ENCODE measurements around the gene UCK2.

The UCK2 gene

DNA sequence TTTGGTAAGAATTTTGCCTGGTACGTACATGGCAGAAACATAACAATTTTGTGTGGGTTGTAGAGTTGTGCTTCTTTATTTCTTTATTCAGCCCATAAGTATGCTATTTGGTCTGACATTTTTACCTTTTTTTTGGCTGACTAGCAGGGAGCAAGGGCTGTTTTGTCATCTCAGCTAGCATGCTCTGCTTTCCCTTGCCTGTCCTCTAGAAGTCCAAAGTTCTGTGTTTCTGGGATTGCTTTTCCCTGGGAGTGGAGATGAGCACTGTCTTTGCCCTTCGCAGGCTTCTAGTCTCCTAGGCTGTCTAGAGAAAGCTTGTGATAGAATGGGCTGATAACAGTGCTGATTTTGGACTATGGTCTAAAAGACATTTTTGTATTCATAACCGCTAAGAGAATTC, 7.5 kb downstream of the UCK2 start:
- DNase-seq = no peak

DNA sequence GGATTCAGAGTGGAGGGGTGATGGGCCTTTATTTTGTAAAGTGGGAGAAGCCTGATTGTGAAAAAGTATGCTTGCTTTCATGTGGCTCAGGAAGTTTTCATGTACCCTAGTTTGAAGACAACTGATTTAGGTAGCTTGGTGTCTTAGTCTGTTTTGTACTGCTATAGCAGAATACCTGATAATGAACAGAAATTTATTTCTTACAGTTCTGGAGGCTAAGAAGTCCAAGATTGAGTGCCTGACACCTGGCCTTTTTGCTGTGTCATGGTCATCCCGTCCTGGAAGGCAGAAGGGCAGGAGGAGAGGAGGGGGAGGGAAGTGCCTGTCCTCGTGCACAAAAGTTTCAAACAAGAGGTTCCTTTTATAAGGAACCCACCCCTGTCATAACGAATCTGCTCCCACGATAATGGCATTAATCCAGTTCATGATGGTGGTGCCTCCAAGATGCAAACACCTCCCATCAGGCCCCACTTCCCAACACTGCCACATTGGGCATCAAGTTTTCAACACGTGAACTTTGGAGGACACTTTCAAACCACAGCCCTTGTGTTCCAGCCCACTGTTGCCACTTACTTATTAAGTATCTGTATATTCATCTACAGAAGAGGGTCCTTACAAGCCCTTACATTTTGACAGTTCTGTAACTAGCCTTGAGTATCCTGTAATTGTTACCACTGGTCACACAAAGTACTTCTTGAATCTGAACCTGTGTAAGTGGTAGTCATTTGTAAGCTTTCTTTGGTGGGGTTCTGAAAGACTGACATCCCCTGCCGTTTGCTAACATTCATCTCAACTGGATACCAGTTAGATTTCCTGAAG, 9.5 kb downstream of the UCK2 start:
- no peak for DNase-seq

DNA sequence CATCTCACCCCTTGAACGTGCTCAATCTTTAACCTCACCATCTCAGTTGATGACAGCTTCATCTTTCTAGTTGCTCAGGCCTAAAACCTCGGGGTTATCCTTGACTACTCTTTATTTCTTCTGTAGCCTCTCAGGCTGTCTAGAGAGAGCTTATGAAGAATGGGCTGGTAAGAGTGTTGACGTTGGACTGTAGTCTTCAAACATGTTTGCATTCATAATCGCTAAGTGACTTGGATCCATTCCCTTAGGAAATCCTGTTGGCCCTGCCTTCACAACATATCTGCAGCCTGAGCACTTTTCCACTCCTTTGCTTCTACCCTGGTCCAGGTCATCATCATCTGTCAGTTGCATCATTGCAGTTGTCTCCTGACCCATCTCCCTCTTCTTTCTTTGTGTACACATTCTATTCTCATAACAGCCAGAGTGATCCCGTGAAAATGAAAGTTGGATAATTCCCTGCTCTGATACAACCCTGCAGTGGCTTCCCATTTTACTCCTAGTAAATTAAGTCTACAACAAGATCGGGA, 10.5 kb downstream of the UCK2 start:
- no peak for DNase-seq

DNA sequence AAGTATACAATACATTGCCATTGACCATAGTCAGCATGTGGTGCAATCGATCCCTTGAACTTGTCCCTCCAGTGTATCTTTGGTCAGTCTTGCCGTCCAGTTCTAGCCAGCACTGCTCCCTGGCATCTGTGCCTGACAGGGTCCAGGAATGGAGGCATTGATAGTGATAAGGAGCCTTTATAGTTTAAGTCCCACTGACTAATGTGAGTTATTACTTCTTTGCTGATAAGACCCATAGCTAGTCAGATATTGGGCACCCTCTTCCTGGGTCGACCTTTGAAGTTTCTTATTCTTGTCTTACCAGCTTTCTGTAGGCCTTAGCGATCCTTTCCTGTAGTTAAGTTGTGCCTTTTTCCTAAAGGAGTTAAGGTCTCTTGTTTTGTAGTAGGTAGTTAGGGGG, 13.0 kb downstream of the UCK2 start:
- DNase-seq = no peak

DNA sequence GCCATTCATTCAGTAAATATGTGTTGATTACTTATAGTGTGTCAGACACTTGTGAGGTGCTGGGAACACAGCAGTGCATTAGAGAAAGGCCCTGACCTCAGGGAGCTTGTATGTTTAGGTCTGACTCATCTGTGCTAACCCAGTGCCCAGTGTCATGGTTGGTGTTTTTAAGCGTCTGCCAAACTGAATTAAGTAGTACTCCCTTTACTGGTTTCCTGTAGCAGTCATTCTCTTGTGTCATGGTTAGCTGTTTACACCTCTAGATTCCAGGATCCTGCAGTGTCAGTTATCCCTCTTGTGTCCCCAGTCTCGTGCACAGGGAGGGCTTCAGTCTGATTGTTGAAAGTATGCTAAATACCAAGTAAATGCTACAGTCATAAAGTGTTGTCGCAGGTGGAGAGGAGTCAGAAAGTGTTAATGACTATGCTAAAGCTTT, 14.2 kb downstream of the UCK2 start:
- no peak for DNase-seq

DNA sequence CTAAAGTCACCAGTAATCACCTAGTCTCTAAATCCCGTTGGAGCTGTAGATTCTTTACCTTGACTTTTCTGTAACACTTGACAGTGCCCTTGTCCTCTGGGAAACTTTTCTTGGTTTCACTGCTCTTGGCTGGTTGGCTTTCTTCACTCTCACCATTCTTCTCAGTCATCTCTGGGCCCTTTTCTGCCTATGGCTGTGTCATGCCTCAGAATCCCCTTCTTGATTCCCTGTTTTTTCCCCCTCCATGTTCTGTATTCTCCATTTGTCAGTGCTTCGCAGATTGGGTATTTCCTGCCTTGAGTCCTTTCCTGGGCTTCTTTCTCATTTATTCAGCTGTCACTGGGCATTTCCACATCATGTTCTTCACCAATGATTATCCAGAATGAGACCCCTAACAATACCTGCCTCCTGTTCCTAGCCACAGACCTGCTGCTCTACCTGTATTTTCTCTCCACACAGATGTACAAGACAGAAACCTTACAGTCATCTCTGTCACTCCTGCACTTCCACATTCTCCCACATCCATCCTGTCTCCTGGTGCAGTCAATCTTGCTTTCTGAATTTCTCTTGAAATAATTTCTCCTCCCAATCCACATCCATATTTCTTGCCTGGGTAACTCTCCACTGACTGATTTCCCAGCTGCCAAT, 14.7 kb downstream of the UCK2 start:
- DNase-seq = no peak

DNA sequence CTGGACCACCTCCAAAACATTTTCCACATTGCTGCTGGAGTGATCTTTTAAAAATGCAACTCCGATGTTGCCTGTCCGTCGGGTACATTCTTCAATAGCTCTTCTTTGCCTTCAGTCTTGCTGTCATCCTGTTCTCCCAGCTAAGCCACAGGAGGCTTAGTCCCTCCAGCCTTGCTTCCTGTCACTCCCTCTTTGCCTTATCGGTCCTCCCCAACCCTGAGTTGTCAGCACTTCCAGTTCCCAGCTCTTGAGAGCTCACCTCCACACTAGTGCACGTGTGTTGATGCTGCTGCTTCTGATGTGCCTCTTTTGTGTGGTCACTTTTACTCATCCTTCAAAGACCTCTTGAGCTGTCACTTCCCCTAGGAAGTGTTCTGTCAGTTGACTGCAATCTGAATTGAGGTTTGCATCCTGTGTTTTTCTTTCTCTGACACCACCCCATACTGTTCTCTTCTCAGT, 15.3 kb downstream of the UCK2 start:
- DNase-seq = no peak

DNA sequence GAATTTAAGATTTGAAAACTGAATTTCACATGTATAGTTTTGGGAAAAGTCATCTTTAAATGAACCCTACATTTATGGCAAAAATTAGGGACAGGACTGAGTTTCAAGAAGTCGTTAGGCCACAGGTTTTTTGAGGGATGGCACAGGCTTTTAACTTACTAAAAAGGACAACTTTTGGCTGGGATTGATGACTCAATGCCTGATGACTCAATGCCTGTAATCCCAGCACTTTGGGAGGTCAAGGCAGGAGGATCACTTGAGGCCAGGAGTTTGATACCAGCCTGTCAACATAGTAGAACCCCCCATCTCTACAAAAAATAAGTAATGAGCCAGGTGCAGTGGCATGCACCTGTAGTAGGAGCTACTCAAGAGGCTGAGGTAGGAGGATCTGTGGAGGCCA, 15.9 kb downstream of the UCK2 start:
- DNase-seq = no peak

DNA sequence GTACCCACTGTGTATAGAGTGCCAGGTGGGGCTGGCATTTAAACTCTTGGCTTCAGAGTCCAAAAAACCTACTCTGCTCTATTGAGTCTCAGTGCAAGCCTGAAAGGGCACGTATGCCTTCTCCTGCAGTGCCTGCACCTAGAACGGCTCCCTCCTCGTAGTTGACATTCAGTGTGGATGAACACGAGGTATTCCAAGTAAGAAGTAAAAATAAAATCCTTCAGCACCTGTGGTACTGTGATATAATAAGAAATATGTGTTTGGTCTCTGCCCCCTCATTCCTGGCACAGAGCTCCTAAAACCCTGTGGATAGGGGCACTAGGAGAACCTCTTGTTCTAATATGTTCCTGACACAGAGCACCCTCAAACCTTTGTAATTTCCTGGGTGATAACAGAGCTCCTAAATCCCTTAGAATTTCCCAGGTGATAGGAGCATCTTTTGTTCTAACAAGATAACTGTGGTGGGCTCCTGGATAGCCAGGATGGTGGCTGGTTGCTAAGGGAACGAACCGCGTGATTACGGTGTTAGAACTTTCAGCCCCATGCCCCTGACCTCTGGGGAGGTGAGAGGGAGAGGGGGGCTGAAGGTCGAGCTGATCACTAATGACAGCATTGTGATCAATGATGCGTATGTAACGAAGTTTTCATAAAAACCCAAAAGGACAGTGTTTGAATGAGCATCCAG, 16.8 kb downstream of the UCK2 start:
- no peak for DNase-seq

DNA sequence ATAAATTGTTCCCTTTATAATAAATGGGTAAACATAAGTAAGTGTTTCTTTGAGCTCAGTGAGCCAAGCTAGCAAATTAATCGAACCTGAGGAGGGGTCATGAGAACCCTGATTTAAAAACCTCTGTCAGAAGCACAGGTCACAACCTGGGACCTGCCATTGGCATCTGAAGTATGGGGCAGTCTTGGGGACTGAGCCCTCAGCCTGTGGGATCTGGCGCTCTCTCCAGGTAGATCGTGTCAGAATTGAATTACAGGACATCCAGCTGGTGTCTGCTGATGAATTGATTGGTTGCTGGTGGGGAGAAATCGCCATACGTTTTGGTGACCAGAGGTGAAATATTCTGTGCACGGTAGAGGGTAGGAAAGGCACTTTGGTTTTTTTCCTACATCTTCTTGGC, 17.5 kb downstream of the UCK2 start:
- DNase-seq = no peak

DNA sequence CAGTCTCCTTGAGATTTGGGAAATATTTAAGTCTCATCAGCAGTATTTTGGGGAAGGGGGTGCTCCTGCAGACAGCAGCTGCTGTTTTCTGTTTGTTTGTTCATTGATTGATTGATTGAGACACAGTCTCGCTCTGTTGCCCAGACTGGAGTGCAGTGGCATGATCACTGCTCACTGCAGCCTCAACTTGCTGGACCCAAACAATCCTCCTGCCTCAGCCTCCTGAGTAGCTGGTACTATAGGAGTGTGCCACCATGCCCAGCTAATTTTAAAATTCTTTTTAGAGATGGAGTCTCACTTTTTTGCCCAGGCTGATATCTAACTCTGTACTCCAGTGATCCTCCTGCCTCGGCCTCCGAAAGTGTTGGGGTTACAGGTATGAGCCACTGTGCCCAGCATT, 18.2 kb downstream of the UCK2 start:
- DNase-seq = no peak

DNA sequence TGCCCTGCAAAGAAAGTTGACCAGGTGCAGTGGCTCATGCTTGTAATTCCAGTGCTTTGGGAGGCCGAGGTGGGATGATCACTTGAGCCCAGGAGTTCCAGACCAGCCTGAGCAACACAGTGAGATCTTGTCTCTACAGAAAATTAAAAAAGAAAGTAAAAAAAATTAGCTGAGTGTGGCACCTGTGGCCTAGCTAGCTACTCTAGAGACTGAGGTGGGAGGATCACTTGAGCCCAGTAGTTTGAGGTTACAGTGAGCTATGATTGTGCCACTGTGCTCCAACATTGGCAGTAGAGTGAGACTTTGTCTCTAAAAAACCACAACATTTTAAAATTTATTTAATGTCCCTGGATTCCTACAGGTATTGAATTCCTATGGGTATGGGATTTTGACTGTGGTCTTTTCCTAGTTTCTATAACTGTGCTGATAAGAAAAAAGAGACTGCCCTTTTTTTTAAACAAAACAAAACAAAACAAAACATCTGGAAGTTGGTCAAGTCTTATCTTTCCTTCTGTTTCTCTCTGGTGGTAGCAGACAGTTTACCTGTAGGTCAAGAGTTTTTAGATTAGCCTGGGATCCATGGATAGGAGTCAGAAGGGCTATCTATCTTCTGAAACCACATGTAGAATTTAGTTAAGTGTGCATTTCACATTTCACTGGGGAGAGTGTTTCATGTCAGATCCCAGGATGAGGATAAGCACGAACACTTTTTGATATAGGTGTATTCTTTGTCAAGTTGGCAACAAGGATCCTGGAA, 18.8 kb downstream of the UCK2 start:
- no peak for DNase-seq

DNA sequence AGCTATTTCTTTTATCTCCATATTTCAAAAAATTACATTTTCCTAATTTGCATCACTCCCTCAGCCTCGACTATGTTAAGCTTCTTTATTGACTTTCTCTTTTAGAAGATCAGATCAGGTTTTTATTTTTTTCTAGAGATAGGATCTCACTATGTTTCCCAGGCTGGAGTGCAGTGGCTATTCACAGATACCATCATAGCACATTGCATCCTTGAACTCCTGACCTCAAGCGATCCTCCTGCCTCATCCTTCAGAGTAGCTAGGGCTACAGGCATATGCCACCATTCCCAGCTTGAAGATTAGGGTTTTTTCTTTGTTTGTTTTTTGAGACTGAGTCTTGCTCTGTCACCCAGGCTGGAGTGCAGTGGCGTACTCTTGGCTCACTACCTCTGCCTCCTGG, 20.1 kb downstream of the UCK2 start:
- DNase-seq = no peak

DNA sequence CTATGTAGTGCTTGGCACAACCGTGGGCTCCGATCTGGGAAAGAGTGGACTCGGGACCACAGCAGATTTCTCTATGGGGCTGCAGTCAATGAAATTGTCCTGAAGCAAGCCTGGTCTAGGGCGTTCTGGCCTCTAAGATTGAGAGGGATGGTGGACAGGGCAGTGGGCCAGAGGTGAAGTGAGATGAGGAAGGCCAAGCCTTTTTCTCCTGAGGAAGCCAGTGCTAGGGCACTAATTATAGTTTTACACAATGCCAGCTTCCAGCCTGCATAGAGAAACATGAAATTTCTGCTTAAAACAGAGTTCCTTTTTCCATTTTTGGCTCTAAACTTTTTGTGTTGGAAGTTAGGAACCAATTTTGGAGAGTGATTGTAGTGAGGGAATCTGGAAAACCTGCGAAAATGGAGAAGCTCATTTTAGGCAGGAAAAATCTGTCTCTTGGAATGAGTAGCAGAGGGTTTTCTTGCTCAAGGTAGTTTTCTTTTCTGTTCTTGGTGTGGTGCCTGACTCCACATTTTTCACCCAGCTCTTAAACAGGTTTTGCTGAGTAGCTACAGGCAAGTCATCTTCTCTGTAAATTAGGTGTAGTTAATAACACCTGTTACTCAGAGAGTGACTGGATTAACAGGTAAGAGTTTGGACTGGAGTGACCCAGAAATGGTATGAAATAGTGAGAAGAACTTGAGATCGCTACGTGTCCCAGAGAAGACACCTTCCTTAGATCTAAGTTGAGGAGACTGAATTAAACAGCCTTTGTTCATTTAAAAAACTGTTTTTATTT, 22.1 kb downstream of the UCK2 start:
- DNase-seq = no peak

DNA sequence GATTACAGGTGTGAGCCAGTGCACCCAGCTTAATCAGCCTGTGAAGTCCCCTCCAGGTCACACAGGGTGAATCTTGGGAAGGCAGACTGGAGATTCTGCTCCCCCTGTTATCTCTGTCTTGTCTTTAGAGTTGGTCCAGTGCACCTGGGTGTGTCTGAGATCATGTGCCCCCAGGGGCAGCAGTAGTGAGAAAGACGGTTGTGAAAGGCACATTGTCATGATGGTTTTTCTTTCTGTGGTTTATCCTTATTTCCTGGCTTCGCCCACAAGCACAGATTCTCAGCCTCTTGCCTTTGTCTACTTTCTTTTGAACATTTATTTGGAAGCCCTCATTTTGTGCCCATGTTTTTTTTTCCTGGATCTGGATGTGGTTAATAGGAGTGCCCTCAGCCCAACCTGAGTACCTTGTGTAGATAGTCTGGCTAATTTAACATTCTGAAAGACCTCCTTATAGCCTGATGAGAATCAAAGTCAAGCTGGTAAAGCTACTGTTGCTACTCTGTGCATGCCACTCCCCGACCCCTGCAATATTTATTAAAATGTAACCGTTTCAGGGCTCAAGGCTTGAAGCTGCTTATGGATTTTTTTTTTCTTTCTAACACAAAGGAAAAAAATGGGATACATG, 23.7 kb downstream of the UCK2 start:
- no peak for DNase-seq

DNA sequence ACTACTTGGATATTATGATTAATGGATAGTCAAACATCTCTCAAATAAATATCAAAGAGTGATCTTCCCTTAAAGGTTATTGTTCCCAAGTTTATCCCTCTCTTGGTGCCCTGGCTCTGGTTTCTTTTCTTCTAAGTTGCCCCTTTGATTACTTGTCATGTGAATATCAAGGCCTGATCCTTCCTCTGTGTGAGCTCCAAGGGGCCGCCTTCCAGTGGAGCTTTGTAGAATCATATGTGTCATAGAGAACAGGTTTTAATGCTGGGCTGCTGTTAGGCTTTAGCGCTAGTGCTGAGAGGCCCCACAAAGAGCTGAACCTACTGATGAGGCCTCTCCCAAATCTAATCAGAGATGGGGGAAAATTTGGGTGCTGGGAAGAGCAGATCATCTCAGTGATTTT, 25.5 kb downstream of the UCK2 start:
- no peak for DNase-seq

DNA sequence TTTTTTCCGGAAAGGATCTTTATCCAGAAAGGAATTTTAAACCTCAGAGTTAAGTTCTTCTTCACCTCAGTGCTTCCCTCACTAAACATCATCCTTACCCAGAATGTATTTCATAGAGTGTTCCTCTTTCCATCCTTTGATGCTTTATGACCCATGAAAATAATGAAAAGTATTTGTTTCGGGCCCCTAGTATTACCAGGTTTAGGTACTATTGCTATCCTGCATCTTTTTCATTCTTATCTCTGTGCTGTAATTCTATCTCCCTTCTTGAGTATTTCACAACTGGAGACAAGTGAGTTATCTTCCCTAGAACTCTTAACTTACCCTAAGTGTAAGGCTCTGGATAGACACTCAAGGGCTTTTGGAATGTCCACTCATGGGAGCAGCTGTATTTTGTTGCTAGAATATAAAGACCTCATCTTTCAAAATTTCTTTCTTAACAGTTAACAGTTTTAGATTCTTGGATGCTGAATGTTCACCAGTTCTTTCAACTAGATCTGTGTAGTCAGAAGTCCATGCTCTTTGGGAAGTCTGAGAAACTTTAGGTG, 26.2 kb downstream of the UCK2 start:
- no peak for DNase-seq

DNA sequence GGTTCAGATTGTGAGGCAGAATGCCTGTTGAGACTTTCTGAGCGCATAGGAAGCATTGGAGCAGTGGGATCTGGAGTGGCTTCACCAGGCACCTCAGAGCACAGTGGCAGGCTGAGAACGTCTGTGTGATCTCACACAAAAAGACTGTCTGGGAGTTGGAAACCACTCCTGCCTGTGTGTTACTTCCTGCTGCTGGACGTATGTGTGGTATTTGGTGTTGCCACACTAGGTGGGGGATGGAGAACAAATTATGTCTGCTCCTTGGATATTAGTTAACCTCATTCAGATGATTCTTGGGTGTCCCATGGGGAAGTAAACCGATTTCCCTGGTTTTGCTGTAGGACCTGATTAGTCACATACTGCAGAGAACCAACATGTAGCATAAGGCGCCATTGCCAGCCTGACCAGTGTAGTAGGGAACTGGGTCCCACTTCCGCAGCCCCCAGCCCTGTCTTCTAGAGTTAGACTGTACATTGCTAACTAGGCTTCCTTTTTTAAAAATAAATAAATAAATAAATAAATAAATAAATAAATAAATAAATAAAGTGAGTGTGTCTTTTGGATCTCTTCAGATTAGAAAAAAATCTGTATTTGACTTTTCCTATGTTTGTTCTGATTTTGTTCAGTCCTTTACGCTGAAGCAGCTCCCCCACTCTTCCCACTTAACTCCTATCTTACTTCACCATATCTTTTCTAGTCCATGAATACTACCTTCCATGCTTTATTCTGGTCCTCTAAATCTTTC, 26.9 kb downstream of the UCK2 start:
- no peak for DNase-seq

DNA sequence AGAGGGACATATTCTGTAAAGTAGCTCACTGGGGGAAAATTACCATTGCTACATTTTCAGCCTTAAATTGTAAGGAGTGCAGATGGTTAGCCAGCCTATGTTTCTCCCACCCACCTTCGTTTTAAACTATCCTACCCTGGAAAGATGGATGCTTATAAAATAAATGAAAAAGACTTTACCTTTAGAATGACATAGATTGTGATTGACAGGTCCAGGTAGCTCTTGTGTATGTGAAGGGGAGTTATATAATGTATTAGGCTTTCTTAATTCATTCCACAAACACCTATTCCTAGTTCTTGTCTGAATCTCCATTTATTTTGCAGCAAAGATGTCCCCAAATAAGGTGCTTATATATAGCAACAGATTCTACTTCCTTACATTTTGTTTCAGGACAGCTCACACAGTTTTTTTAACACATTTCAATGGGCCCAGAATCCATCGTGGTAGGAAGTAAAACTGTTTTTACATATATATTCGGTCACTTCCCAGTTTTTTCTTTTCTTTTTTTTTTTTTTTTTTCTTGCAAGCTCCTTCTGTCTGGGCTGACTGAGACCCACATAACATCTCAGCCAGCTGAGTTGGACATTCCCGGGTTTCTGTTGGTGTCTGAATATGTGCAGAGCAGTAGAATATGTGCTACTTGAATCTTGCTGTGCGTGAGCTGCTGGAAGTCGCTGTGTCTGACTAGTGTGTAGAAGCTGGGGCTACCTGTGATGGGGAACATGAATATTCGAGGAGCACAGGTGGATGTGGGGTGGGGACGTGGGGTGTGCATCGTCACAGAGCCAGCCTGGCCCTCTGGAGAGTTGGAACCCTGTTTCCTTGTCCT, 27.8 kb downstream of the UCK2 start:
- DNase-seq = no peak

DNA sequence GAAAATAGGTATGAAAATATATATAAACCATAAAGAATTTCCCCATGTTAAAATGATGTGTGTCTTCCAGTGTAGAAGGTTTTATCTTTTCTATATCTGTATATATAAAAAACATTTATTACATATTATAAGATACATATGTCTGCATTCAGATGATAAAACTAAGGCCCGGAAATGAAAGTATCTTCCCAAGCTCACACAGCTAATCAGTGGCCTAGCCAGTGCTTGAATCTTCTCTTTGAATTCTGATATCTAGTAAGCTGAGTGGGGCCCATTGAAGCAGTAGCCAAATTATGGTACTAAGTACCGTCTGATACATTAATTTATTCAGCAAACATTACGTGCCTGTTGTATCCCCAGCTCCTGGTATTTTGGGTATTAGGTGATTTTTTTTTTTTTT, 28.6 kb downstream of the UCK2 start:
- DNase-seq = no peak

Measured in NCI-H1417 treated with DMSO at 0.1 percent for 48 hours (cell line).